Measurements from ENCODE around the gene IRF2BP2. TPM values are rescaled to one million over a fixed set of nuclear protein-coding genes. Genes with fewer than 3 reads are reported as not detected.
A peak's percentile ranks its signal among the peaks of the same experiment; 100 is the strongest.

IRF2BP2 gene
- total RNA-seq: 100 to 1,000 TPM in 1 of 8 experiments, 10 to 100 TPM in 7; 35.9 to 109 (median 82.0) TPM

- peak; percentile 3 to 27 (median 15) for ATAC-seq (replicated peaks in 6 of 8)
- Histone ChIP-seq H3K4me1 (replicated peaks in 1 of 2) (peaks cover 32 to 36% of the 10 kb centered on the region in 2 donors), H3K4me3 (peak within 1 kb of the TSS; percentile 50 to 72 (median 61)), H3K27ac (peak within 1 kb of the TSS; percentile 97 to 98)
- in situ Hi-C loops (cut with MboI; ENCODE audit: low pct_unique_long_range_greater_than_20kb in 2 of 9, low sequenced_read_pairs in 9 of 9, unreplicated experiment in 9 of 9): loop anchor here in 8 of 9 experiments (10.0 to 25.0 kb wide), 5 partner anchors 102 to 477 kb away; no protein-coding TSS in a partner anchor
- 0% methylated on average over 1 to 8 of the region's 62 CpGs; no CpG with 5 or more reads in 2 of the 10 experiments for WGBS, 10 experiments
Observed at GRCh38 chr1:234610061-234610665, at the start of gene IRF2BP2. IRF2BP2 (minus strand) TSS chr1:234610178; CDS start chr1:234609494, 684 bp downstream.

GRCh38 chr1:234659538-234659937 is 49.6 kb upstream of the IRF2BP2 start:
- Histone ChIP-seq H3K4me3 (no peak overlapping the region), H3K27ac (no peak overlapping the region), H3K4me1 (replicated peaks in 1 of 2) (peaks cover 14 to 24% of the 10 kb centered on the region in 2 donors)
- WGBS, 10 experiments: 0 to 100% (median 92%) methylated on average over 1 to 9 of the region's 9 CpGs; no CpG with 5 or more reads in 3 of the 10 experiments
- in situ Hi-C loops (cut with MboI; ENCODE audit: low pct_unique_long_range_greater_than_20kb in 2 of 9, low sequenced_read_pairs in 9 of 9, unreplicated experiment in 9 of 9): no loop called here
- peak in 6 of 8 experiments; percentile 37 to 53 (median 48) for ATAC-seq (replicated peaks in 6 of 8)

- WGBS, 10 experiments: 47 to 100% (median 93%) methylated on average over 1 to 3 of the region's 3 CpGs; no CpG with 5 or more reads in 5 of the 10 experiments
- ATAC-seq (replicated peaks in 6 of 8): peak in 1 of 8 experiments; percentile 42
- in situ Hi-C loops (cut with MboI; ENCODE audit: low pct_unique_long_range_greater_than_20kb in 2 of 9, low sequenced_read_pairs in 9 of 9, unreplicated experiment in 9 of 9): no loop called here
- H3K4me1 ChIP-seq (replicated peaks in 1 of 2): peaks cover 14 to 24% of the 10 kb centered on the region in 2 donors
- no peak overlapping the region for H3K27ac ChIP-seq
- H3K4me3 ChIP-seq: no peak overlapping the region
Observed at GRCh38 chr1:234658138-234658537, 48.2 kb upstream of the IRF2BP2 start.

- in situ Hi-C loops (cut with MboI; ENCODE audit: low pct_unique_long_range_greater_than_20kb in 2 of 9, low sequenced_read_pairs in 9 of 9, unreplicated experiment in 9 of 9): no loop called here
- peaks cover 14 to 24% of the 10 kb centered on the region in 2 donors for H3K4me1 ChIP-seq (replicated peaks in 1 of 2)
- 10 to 98% (median 72%) methylated on average over 2 to 11 of the region's 12 CpGs for WGBS, 10 experiments
- no peak overlapping the region for H3K27ac ChIP-seq
- H3K4me3 ChIP-seq: no peak overlapping the region
- peak; percentile 50 to 96 (median 78) for ATAC-seq (replicated peaks in 6 of 8)
Observed at GRCh38 chr1:234656944-234657654, 47.1 kb upstream of the IRF2BP2 start.

GRCh38 chr1:234656070-234656895 is 46.3 kb upstream of the IRF2BP2 start:
- no peak for ATAC-seq (replicated peaks in 6 of 8)
- WGBS, 10 experiments: 40 to 96% (median 87%) methylated on average over 2 to 17 of the region's 17 CpGs
- in situ Hi-C loops (cut with MboI; ENCODE audit: low pct_unique_long_range_greater_than_20kb in 2 of 9, low sequenced_read_pairs in 9 of 9, unreplicated experiment in 9 of 9): no loop called here
- H3K4me3 ChIP-seq: no peak overlapping the region
- no peak overlapping the region for H3K27ac ChIP-seq
- peaks cover 14 to 24% of the 10 kb centered on the region in 2 donors for H3K4me1 ChIP-seq (replicated peaks in 1 of 2)

GRCh38 chr1:234655328-234656069 is 45.5 kb upstream of the IRF2BP2 start:
- in situ Hi-C loops (cut with MboI; ENCODE audit: low pct_unique_long_range_greater_than_20kb in 2 of 9, low sequenced_read_pairs in 9 of 9, unreplicated experiment in 9 of 9): no loop called here
- ATAC-seq (replicated peaks in 6 of 8): peak in 1 of 8 experiments; percentile 24
- H3K4me1 ChIP-seq (replicated peaks in 1 of 2): peaks cover 14 to 24% of the 10 kb centered on the region in 2 donors
- no peak overlapping the region for H3K4me3 ChIP-seq
- 59 to 95% (median 72%) methylated on average over 3 to 8 of the region's 8 CpGs; no CpG with 5 or more reads in 2 of the 10 experiments for WGBS, 10 experiments
- no peak overlapping the region for H3K27ac ChIP-seq

- no peak for ATAC-seq (replicated peaks in 6 of 8)
- Histone ChIP-seq H3K4me3 (no peak overlapping the region), H3K27ac (no peak overlapping the region), H3K4me1 (replicated peaks in 1 of 2) (peaks cover 14 to 24% of the 10 kb centered on the region in 2 donors)
- in situ Hi-C loops (cut with MboI; ENCODE audit: low pct_unique_long_range_greater_than_20kb in 2 of 9, low sequenced_read_pairs in 9 of 9, unreplicated experiment in 9 of 9): no loop called here
- WGBS, 10 experiments: 88 to 100% (median 94%) methylated on average over 2 to 3 of the region's 3 CpGs; no CpG with 5 or more reads in 1 of the 10 experiments
Observed at GRCh38 chr1:234654002-234654733, 44.2 kb upstream of the IRF2BP2 start.

- ATAC-seq (replicated peaks in 6 of 8): no peak
- no peak overlapping the region for H3K27ac ChIP-seq
- 50 to 100% (median 86%) methylated on average over 1 to 3 of the region's 3 CpGs; no CpG with 5 or more reads in 2 of the 10 experiments for WGBS, 10 experiments
- in situ Hi-C loops (cut with MboI; ENCODE audit: low pct_unique_long_range_greater_than_20kb in 2 of 9, low sequenced_read_pairs in 9 of 9, unreplicated experiment in 9 of 9): no loop called here
- no peak overlapping the region for H3K4me3 ChIP-seq
- peaks cover 0 to 4% of the 10 kb centered on the region in 2 donors for H3K4me1 ChIP-seq (replicated peaks in 1 of 2)
Observed at GRCh38 chr1:234649432-234650081, 39.6 kb upstream of the IRF2BP2 start.

GRCh38 chr1:234647758-234648157 is 37.8 kb upstream of the IRF2BP2 start:
- H3K4me1 ChIP-seq (replicated peaks in 1 of 2): peaks cover 0 to 4% of the 10 kb centered on the region in 2 donors
- no peak for ATAC-seq (replicated peaks in 6 of 8)
- in situ Hi-C loops (cut with MboI; ENCODE audit: low pct_unique_long_range_greater_than_20kb in 2 of 9, low sequenced_read_pairs in 9 of 9, unreplicated experiment in 9 of 9): no loop called here
- 67 to 100% (median 87%) methylated on average over 1 to 2 of the region's 2 CpGs; no CpG with 5 or more reads in 4 of the 10 experiments for WGBS, 10 experiments
- no peak overlapping the region for H3K4me3 ChIP-seq
- no peak overlapping the region for H3K27ac ChIP-seq

GRCh38 chr1:234647245-234647644 is 37.3 kb upstream of the IRF2BP2 start:
- H3K4me3 ChIP-seq: no peak overlapping the region
- peaks cover 0 to 4% of the 10 kb centered on the region in 2 donors for H3K4me1 ChIP-seq (replicated peaks in 1 of 2)
- peak in 1 of 8 experiments; percentile 69 for ATAC-seq (replicated peaks in 6 of 8)
- in situ Hi-C loops (cut with MboI; ENCODE audit: low pct_unique_long_range_greater_than_20kb in 2 of 9, low sequenced_read_pairs in 9 of 9, unreplicated experiment in 9 of 9): no loop called here
- WGBS, 10 experiments: 67 to 100% (median 70%) methylated on average over 1 to 3 of the region's 3 CpGs; no CpG with 5 or more reads in 3 of the 10 experiments
- H3K27ac ChIP-seq: no peak overlapping the region

- H3K4me1 ChIP-seq (replicated peaks in 1 of 2): peaks cover 0 to 4% of the 10 kb centered on the region in 2 donors
- in situ Hi-C loops (cut with MboI; ENCODE audit: low pct_unique_long_range_greater_than_20kb in 2 of 9, low sequenced_read_pairs in 9 of 9, unreplicated experiment in 9 of 9): no loop called here
- ATAC-seq (replicated peaks in 6 of 8): no peak
- 31 to 100% (median 84%) methylated on average over 1 to 2 of the region's 2 CpGs; no CpG with 5 or more reads in 2 of the 10 experiments for WGBS, 10 experiments
- no peak overlapping the region for H3K4me3 ChIP-seq
- no peak overlapping the region for H3K27ac ChIP-seq
Observed at GRCh38 chr1:234645964-234646363, 36.0 kb upstream of the IRF2BP2 start.

All from motor neuron (in vitro differentiated cells).